NCI-H1417 treated with DMSO at 0.1 percent for 48 hours (cell line): ENCODE measurements around the gene CMAS.
"Not testable (repeated sequence)": the region's sequence is repeated elsewhere in the genome, so short reads cannot be mapped to it uniquely, and the experiment has no call there.

Experiments
- DNase-seq: peaks from one replicate; lab custom pipeline; 2025; lab: John Stamatoyannopoulos, UW

The CMAS gene

DNA sequence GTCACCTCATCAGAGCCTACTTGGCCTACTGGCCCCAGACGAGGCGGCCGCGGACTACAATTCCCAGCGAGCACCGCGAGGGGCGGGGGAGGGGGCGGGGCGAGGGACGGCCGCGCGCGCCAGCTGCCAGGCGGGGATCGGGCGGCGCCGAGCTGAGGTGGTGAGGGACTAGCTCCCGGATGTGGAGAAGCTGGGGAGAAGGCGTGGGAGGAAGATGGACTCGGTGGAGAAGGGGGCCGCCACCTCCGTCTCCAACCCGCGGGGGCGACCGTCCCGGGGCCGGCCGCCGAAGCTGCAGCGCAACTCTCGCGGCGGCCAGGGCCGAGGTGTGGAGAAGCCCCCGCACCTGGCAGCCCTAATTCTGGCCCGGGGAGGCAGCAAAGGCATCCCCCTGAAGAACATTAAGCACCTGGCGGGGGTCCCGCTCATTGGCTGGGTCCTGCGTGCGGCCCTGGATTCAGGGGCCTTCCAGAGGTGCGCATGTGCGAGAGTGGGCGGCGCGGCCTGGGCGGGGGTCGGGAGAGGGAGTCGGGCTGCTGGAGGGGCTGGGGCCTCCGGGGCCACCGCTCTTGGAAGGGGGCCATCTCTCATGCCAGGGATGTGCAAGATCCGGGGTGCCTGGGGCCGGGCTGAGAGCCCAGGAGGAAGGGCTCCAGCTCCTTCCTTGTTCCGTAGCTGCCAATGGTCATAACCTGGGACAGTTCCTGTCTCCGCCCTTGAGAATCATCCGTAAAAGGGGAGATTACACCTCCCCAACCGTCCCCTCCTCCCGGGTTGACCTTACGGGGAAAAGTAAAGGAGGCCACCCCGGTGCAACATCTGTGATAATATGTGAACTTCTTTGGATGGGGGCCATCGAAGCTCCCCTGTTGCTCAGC lies at the start of gene CMAS:
TSS of gene CMAS (plus strand) at position 129 of the 878 bp plus-strand sequence. CDS start at position 215, 86 bp downstream.
- DNase-seq = peak; percentile 14

DNA sequence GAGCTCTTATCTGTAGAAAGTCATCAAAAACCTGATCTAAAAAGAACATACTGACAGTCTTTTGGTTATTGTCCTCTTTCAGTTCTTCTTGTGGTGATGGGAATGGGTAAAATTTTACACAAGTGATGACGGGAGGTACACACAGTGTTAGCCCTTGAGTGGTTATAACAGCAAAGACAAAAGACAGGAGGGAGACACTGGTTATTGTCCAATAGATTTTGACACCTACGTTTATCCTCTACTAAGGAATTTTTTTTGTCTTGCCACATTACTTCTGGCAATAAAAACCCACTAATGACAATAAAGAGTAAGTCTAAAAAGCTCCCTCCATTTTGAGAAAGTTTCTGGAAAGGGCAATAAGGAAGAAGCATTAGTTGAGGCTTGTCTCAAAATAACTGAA lies 47.7 kb upstream of the CMAS start:
- no peak for DNase-seq

DNA sequence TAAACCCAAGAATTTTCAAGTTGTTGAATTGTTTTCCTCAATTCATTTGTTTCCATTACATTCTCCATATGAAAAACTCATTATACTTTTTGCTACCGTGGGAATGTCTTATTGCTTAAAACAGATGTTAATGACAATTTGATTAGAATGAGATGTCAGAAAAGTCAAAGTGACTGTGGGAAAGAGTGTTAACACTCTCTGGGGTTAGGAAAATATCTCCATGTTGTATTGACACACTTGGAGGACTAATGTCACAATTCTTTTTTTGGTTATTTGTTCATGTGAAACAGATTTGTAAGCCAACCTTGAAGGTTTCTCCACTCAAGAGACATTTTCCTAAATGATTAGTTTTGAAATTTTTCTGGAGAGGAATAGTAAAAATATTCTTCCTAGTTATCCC lies 47.2 kb upstream of the CMAS start:
- no peak for DNase-seq

DNA sequence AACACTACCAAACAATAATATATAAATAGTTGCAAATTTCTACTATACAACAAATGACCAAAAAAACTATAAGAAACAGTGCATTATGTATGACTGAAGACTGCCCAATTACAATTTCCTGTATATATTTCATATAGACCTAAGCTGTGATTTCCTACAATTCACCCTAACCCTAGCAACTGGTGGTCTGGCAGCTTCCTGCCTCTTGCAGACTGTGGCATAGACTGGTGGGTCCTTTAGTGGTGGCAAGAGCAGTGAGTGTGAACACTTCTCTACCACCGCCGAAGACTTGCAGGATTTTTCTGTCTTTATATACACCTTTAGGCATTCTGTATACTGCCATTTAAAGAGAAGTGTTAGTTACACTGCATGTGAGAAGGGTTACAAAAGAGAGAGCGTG lies 43.6 kb upstream of the CMAS start:
- DNase-seq = no peak

DNA sequence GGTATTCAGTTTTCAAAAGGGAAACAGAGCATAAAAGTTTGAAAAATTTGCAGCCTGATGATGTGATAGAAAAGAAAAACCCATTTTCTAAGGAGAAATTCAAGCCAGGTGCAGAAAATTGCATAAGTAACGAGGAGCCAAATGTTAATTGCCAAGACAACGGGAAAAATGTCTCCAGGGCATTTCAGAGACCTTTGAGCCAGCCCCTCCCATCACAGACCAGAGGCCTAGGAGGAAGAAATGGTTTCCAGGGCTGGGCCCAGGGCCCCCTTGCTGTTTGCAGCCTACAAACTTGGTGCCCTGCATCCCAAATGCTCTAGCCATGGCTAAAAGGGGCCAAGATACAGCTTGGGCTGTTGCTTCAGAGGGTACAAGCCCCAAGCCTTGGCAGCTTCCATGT lies 38.2 kb upstream of the CMAS start:
- DNase-seq = not testable (repeated sequence)

DNA sequence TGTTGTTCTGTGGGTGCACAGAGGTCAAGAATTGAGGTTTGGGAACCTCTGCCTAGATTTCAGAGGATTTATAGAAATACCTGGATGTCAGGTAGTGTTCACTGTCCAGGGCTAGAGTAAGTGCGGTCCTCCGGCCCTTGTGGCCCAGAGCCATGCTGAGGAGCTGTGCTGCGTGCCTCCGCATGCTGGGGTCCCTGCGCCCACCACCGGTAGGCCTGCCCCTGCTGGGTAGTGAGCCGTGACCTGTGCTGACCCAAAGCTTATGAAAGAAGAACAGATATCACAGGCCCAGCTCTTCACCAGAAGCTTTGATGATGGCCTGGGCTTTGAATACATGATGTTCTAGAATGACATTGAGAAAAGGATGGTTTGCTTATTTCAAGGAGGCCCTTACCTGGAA lies 37.8 kb upstream of the CMAS start:
- DNase-seq = no peak

DNA sequence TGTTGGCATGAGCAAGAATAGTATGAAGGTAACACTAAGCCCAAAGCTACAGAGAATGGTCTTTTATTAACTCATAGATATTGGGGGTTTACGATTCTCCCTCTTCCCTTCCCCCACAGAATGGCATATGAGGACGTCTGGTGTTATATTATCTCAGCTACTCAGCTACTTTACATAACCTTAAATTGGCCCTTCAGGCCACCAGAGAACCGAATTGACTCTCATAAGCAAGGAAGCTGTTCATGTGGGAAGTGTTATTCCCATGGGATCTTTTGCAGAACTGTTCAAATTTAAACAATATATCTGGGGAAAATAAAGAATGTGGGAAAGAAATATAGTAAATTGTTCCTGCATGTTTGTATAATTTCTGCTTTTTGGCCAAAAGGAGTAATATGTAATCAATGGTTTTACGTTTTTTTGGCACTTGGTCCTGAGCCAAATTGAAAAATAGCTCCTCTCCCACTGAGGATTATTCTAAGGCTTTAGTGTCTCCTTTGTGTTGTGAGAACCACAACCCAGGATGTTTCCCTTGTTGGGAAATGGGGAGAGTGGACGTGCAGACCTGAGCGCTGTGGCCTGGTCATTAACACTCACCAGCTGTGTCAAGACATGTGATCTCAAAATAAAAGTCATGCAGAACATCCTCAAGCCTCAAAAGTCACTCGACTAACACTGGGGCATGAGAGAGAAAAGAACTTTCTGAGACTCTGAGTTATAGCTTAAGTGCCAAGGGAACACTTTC lies 31.8 kb upstream of the CMAS start:
- no peak for DNase-seq

DNA sequence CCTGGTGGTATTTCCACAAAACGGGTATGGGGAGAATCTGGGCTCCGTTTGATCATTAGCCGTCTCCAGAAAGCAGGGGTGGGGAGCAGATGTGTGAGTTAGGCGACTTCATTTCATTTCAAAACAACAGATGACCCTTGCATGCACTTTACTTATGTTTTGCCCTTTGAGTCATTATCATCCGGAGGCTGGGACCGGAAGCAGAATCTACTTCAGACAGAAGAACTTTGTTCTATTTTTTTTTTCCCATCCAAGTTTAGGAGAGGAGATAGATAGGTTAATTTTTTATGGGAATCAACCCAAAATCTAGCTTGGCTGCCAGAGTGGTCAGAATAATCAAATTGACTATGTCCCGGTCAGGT lies 31.3 kb upstream of the CMAS start:
- no peak for DNase-seq

DNA sequence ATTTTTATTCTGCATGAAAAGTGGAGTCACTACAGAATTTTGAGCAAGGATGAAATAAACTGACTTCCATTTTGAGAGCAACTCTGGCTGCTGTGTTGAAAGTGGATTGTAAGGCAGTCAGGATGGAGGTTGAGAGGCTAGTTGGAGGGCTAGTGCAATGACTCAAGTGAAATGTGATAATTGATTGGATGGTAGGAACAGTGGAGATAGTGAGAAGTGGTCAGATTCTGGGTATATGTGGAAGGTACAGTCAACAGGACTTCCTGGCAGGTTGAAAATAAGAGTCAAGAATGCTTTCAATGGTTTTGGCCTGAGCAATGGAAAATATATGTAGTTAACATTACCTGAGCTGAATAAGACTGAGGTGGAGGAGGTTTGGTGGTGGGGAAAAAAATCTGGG lies 29.0 kb upstream of the CMAS start:
- DNase-seq = no peak

DNA sequence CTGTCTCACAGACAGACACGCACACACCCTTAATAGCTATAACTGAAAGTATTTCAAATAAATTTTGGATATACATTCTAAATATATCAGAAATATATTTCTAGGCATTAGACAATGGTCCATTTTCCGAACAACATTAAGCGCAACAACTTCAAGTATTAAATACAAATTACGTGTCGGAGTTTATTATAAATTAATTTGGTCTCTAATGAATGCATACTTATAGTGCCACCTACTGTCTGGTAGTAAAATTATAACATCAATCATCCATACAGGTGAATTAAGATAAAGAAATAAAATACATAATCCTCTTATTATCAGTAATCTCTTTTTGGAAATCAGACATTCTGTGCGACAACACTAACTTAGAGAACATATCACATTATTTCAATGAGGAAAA lies 27.2 kb upstream of the CMAS start:
- no peak for DNase-seq

DNA sequence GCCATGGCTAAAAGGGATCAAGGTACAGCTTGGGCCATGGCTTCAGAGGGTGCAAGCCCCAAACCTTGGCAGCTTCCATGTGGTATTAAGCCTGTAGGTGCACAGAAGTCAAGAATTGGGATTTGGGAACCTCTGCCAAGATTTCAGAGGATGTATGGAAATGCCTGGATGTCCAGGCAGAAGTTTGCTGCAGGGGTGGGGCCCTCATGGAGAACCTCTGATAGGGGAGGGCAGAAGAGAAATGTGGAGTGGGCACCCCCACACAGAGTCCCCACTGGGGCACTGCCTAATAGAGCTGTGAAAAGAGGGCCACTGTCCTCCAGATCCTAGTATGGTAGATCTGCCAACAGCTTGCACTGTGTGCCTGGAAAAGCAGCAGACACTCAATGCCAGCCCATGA lies 22.5 kb upstream of the CMAS start:
- not testable (repeated sequence) for DNase-seq

DNA sequence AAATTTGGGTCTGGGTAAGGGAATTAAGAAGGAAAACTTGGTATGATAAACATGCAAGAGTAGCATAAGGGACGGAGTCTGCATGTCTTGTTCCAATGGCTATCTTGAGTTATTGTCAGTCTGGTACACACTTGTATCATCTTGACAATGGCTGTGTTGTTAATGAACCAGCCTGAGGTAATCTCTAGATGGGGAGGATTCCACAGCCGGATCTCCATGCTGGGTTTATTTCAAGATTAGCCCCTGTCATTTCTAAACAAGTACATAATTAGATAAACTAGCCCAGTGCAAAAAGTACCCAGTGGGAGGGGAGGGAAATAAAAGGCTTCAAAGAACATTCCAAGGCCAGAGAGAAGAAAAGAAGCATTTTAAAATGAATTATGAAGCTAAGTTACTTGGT lies 16.5 kb upstream of the CMAS start:
- DNase-seq = no peak

DNA sequence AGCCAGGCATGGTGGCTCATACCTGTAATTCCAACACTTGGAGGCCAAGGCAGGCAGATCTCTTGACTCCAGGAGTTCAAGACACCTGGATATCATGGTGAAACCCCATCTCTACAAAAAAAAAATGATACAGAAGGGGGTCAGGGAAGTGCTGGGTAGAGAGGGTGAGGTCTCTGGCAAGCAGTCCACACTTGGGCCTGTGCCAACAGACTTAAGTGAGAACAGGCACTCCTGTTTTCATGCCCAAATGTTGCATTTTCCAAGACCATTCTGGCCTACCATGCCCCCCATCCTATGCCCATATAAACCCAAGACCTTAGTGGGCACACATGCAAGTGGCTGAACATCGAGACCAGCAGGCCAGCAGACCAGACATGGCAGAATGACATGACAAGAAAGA lies 16.0 kb upstream of the CMAS start:
- no peak for DNase-seq

DNA sequence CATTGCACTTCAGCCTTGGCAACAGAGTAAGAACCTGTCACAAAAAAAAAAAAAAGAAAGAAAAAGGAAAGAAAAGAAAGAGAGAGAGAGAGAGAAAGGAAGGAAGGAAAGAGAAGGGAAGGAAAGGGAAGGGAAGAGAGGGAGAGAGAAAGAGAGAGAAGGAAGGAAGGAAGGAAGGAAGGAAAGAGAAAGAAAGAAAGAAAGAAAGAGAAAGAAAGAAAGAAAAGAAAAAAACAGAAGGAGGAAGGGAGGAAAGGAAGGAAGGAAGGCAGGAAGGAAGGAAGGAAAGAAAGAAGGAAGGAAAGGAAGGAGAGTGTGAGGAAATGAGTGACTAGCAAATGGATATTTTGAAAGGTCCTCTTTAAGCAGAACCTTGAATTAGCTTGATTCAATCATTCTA lies 13.3 kb upstream of the CMAS start:
- DNase-seq = no peak

DNA sequence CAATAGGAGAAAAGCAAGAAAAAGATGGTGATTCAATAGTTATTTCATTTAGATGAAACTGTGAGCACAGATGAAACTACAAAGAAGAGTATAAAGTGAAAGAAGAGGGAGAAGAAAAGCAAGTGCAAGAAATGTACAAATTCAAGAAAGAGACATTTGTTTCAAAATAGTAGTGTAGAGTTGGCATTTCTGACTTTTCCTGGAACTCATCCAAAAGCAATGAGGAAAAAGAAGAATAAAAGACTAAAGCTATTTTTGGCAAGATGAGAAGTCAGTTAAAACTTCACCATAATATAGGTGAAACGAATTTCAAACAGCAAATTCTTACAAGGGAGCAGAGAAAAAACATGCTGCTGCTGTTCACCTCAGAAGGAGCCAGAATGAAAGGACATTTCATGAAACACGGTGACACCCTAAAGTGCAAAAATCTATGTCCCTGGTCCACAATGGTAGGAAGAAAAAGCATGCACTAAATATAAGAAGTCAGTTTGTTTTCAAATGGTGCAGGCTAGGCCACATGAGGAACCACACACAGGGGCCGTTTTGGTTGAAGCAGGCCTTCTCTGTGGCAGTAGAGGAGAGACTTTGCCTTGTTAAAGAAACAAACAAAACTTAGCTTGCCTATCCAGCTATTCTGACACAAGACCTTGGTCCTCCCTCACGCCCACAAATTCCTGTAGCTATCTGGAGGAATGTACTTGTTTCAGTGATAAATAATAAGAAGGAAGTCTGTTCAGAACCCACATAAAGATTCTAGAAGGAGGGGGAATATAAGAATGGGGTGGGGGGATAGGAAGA lies 11.1 kb upstream of the CMAS start:
- DNase-seq = no peak

DNA sequence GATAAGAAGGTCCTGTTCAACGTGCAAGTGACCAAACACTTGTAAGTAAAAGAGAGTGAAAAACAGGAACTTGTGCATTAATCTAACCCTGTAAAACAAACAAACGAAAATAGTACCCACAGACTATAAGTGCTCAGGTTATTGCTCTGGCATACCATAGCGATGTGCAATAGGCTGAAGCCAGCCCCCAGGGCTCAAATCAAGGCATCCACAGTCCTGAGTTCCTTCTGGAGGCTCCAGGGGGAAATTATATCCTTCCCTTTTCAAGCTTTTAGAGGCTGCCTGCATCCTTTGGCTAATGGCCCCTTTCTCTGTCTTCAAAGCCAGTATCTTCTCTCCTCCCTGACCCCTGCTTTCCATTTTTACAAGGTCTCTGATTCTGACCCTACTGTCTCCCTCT lies 8.1 kb upstream of the CMAS start:
- DNase-seq = no peak

DNA sequence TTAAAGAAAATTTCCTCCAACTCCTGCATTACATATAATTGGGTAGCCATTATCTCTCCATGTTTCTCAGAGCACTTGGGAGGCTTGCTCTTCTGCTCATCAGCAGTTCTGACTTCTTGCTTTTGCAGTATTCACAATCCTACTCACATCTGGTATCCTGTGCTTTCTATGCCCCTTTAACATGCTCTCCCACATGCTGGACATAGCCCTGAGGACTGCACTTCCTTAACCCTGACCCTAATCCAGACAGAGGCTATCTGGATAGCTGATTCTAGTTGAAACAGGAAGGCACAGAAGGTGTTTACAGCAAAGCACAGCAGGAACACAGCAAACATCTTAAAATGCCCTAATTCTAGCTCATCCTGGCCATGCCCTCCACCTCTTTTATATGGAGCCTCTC lies 7.3 kb upstream of the CMAS start:
- DNase-seq = no peak

DNA sequence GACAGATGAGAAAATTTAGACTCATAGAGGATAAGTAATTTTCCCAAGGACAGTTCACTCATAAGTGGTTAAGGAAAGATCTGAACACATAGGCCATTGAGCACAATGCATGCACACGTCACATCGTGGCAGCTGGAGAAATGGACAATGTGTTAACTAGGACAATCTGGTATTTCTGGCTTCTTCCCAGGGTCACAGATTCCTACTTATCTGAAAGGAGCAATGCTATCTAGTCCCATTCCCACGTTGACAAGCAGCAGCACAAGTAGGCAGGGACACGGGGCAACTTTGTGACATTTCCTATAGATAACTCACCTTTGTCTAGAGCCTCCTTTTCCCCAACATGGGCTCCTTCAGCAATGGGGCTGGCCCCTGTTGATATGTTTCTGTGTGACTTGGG lies 6.7 kb upstream of the CMAS start:
- DNase-seq = no peak

DNA sequence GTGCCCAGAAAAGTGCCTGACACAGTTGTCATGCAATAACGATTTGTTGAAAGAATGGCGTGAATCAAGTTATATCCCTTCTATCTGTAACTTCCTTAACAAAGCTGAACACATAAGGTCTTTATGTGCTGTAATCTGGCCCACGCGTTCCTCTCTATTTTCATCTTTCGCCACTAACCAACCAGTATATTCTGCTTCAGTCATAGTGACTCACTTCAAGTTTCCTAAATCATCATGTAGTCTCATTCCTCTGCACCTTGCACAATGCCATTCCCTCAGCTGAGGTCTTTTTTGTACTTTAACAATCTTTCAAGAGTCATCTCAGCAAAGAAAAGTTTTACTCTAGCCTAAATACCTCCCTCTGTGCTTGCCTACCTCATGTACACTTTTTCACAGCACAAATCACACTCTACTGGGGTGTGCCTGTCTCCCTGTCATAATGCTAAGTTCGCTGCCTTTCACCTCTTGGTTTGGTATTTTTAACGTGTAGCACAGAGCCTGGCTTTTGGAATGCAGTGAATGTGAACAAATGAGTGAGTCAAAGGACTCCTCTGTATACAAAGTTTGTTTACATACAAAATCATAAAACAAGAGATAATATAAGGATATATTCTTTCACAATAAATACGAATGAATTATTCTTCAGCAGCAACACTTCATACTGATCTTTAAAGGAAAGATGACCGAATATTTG lies 2.9 kb upstream of the CMAS start:
- DNase-seq = no peak

DNA sequence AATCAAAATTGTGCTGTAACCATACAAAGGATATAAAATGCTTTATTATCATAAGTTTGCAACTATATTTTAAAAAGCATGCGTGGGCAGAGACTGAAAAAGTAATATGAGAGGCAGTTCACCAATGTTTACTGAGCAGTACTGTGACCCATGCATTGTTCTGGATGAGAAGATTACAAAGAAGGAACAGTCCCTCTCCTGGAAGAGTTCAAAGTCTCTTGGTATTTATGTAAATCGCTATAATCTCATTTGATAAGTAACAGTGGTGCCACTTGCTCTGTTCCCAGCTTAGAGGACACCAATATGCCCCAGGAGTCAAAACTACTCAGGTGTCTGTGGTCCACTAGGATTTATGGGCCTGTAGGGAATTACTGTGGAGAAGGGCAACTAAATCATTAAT lies 2.1 kb upstream of the CMAS start:
- no peak for DNase-seq

DNA sequence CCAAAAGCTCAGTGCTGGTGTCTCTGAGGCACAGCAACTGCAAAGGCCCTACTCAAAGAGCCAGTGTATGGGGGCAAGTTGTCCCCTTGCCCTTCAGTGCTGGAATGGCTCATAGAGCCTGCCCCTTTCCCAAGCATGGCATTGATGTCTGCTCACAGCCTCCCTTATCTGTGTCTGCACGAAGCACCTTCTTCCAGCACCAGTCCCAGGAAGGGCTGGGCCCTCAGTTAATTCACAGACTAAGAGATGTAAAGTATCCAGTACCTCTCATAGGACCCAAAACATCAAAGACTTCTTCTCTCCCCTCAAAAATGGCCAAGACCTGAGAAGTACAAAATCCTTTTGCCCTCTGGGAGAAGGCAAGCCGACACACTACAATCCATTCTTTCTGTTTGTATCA lies 1.6 kb upstream of the CMAS start:
- DNase-seq = no peak

DNA sequence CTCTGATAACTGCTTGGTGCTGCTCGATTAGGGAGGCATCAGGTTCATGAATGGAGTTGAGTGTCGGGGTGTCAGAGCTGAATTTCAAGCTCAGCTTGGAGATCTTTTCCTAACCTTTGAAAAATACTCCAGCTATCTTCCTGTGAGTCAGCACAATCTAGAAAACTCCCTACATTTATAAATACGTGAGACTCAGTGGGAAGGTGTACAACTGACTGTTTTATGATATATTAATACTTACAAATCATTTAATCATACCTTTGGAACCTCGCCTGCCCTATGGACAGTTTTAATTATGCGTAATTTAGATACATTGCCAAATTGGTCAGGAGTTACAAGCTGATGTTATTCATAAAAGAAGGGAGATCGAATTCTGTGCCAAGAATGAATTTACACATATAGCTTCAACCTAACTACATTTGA lies 961 bp downstream of the CMAS start:
- no peak for DNase-seq
